ENCODE measurements around the gene TSPAN15.
"Not testable (repeated sequence)": the region's sequence is repeated elsewhere in the genome, so short reads cannot be mapped to it uniquely, and the experiment has no call there.

Gene TSPAN15

GRCh38 chr10:69533658-69534057, 82.4 kb downstream of the TSPAN15 start:
- Histone ChIP-seq H3K4me1 (ENCODE audit: control insufficient read depth in 1 of 2, insufficient read depth in 2 of 2, low read length in 2 of 2) (no peaks in the 10 kb centered on the region), H3K27me3 (ENCODE audit: control insufficient read depth in 1 of 2, insufficient read depth in 2 of 2, low read length in 2 of 2) (no peaks in the 10 kb centered on the region), H3K9me3 (ENCODE audit: control insufficient read depth in 1 of 2, low read length in 2 of 2) (no peaks in the 10 kb centered on the region), H3K27ac (ENCODE audit: low read depth, low read length) (no peak overlapping the region), H3K9ac (ENCODE audit: low read depth in 1 of 2, low read length in 2 of 2) (no peak overlapping the region), H3K4me3 (ENCODE audit: low read depth in 1 of 2, low read length in 2 of 2) (no peak overlapping the region), H3K36me3 (ENCODE audit: control insufficient read depth in 1 of 2, insufficient read depth in 2 of 2, low read length in 2 of 2) (no peaks in the 10 kb centered on the region)

- not testable (repeated sequence) for H3K36me3 ChIP-seq (ENCODE audit: control insufficient read depth in 1 of 2, insufficient read depth in 2 of 2, low read length in 2 of 2); H3K27ac ChIP-seq (ENCODE audit: low read depth, low read length); H3K9ac ChIP-seq (ENCODE audit: low read depth in 1 of 2, low read length in 2 of 2); H3K9me3 ChIP-seq (ENCODE audit: control insufficient read depth in 1 of 2, low read length in 2 of 2); H3K4me1 ChIP-seq (ENCODE audit: control insufficient read depth in 1 of 2, insufficient read depth in 2 of 2, low read length in 2 of 2); H3K4me3 ChIP-seq (ENCODE audit: low read depth in 1 of 2, low read length in 2 of 2); H3K27me3 ChIP-seq (ENCODE audit: control insufficient read depth in 1 of 2, insufficient read depth in 2 of 2, low read length in 2 of 2)
Measured at GRCh38 chr10:69536521-69536920, 85.3 kb downstream of the TSPAN15 start.

DNA sequence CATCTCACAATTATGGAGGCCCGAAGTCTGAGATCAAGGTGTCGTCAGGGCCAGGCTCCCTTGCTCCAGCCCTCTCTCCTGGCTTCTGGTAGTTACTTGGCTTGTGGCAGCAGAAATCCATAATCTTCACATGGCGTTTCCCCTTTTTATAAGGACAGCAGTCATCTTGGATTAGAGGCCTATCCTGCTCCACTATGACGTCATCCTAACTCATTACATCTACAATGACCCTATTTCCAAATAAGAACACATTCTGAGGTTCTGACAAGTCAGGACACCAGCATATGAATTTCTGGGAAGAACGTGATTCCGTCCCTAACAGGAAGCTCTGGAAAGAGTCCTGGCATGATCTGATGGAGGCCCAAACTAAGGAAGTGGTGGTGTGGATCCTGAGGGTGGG, 86.2 kb downstream of the TSPAN15 start:
- Histone ChIP-seq H3K36me3 (ENCODE audit: control insufficient read depth in 1 of 2, insufficient read depth in 2 of 2, low read length in 2 of 2) (no peaks in the 10 kb centered on the region), H3K4me1 (ENCODE audit: control insufficient read depth in 1 of 2, insufficient read depth in 2 of 2, low read length in 2 of 2) (no peaks in the 10 kb centered on the region), H3K27ac (ENCODE audit: low read depth, low read length) (no peak overlapping the region)

GRCh38 chr10:69538461-69538860, 87.2 kb downstream of the TSPAN15 start:
- Histone ChIP-seq H3K27ac (ENCODE audit: low read depth, low read length) (no peak overlapping the region), H3K4me1 (ENCODE audit: control insufficient read depth in 1 of 2, insufficient read depth in 2 of 2, low read length in 2 of 2) (no peaks in the 10 kb centered on the region), H3K9me3 (ENCODE audit: control insufficient read depth in 1 of 2, low read length in 2 of 2) (peaks cover 6 to 9% of the 10 kb centered on the region in 2 donors), H3K36me3 (ENCODE audit: control insufficient read depth in 1 of 2, insufficient read depth in 2 of 2, low read length in 2 of 2) (no peaks in the 10 kb centered on the region), H3K9ac (ENCODE audit: low read depth in 1 of 2, low read length in 2 of 2) (no peak overlapping the region), H3K4me3 (ENCODE audit: low read depth in 1 of 2, low read length in 2 of 2) (no peak overlapping the region), H3K27me3 (ENCODE audit: control insufficient read depth in 1 of 2, insufficient read depth in 2 of 2, low read length in 2 of 2) (no peaks in the 10 kb centered on the region)

More for the DNA sequence above, 86.2 kb downstream of the TSPAN15 start:
- Histone ChIP-seq H3K9ac (ENCODE audit: low read depth in 1 of 2, low read length in 2 of 2) (no peak overlapping the region), H3K4me3 (ENCODE audit: low read depth in 1 of 2, low read length in 2 of 2) (no peak overlapping the region), H3K9me3 (ENCODE audit: control insufficient read depth in 1 of 2, low read length in 2 of 2) (peaks cover 6 to 9% of the 10 kb centered on the region in 2 donors), H3K27me3 (ENCODE audit: control insufficient read depth in 1 of 2, insufficient read depth in 2 of 2, low read length in 2 of 2) (no peaks in the 10 kb centered on the region)

DNA sequence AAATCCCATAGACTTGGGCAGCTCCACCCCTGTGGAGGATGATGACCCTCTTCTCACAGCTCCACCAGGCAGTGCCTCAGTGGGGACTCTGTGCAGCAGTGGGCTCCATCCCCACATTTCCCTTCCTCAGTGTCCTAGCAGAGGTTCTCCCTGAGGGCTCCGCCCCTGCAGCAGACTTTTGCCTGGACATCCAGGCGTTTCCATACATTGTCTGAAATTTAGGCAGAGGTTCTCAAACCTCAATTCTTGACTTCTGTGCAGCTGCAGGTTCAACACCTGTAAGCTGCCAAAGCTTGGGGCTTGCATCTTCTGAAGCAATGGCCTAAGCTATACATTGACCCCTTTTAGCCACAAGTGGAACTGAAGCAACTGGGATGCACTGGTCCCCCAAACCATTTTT, 90.2 kb downstream of the TSPAN15 start:
- H3K9me3 ChIP-seq (ENCODE audit: control insufficient read depth in 1 of 2, low read length in 2 of 2) = peaks cover 6 to 9% of the 10 kb centered on the region in 2 donors
- H3K36me3 ChIP-seq (ENCODE audit: control insufficient read depth in 1 of 2, insufficient read depth in 2 of 2, low read length in 2 of 2) = no peaks in the 10 kb centered on the region
- no peak overlapping the region for H3K27ac ChIP-seq (ENCODE audit: low read depth, low read length)
- no peak overlapping the region for H3K4me3 ChIP-seq (ENCODE audit: low read depth in 1 of 2, low read length in 2 of 2)
- H3K4me1 ChIP-seq (ENCODE audit: control insufficient read depth in 1 of 2, insufficient read depth in 2 of 2, low read length in 2 of 2) = no peaks in the 10 kb centered on the region
- no peaks in the 10 kb centered on the region for H3K27me3 ChIP-seq (ENCODE audit: control insufficient read depth in 1 of 2, insufficient read depth in 2 of 2, low read length in 2 of 2)
- H3K9ac ChIP-seq (ENCODE audit: low read depth in 1 of 2, low read length in 2 of 2) = no peak overlapping the region

DNA sequence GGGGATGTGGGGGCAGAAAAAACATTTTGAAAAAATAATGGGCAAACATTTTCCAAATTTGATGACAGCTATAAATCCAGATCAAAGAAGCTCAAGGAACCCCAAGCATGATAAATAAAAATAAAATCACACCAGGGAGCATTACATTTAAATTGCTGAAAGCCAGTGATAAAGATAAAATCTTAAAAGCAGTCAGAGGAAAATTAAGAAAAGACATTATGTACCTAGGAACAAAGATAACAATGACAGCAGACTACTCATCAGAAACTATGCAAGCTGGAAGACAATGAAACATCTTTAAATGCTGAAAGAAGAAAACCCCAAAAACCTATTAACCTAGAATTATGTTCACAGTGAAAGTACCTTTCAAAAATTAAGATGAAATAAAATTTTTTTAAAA, 98.7 kb downstream of the TSPAN15 start:
- no peak overlapping the region for H3K27ac ChIP-seq (ENCODE audit: low read depth, low read length)
- H3K27me3 ChIP-seq (ENCODE audit: control insufficient read depth in 1 of 2, insufficient read depth in 2 of 2, low read length in 2 of 2) = peaks cover 0 to 7% of the 10 kb centered on the region in 2 donors
- no peak overlapping the region for H3K4me3 ChIP-seq (ENCODE audit: low read depth in 1 of 2, low read length in 2 of 2)
- H3K9me3 ChIP-seq (ENCODE audit: control insufficient read depth in 1 of 2, low read length in 2 of 2) = peaks cover 19 to 31% of the 10 kb centered on the region in 2 donors
- no peak overlapping the region for H3K9ac ChIP-seq (ENCODE audit: low read depth in 1 of 2, low read length in 2 of 2)
- no peaks in the 10 kb centered on the region for H3K36me3 ChIP-seq (ENCODE audit: control insufficient read depth in 1 of 2, insufficient read depth in 2 of 2, low read length in 2 of 2)
- no peaks in the 10 kb centered on the region for H3K4me1 ChIP-seq (ENCODE audit: control insufficient read depth in 1 of 2, insufficient read depth in 2 of 2, low read length in 2 of 2)

- H3K27ac ChIP-seq (ENCODE audit: low read depth, low read length) = no peak overlapping the region
- H3K4me1 ChIP-seq (ENCODE audit: control insufficient read depth in 1 of 2, insufficient read depth in 2 of 2, low read length in 2 of 2) = no peaks in the 10 kb centered on the region
- H3K27me3 ChIP-seq (ENCODE audit: control insufficient read depth in 1 of 2, insufficient read depth in 2 of 2, low read length in 2 of 2) = peaks cover 0 to 7% of the 10 kb centered on the region in 2 donors
- peaks cover 19 to 31% of the 10 kb centered on the region in 2 donors for H3K9me3 ChIP-seq (ENCODE audit: control insufficient read depth in 1 of 2, low read length in 2 of 2)
- no peaks in the 10 kb centered on the region for H3K36me3 ChIP-seq (ENCODE audit: control insufficient read depth in 1 of 2, insufficient read depth in 2 of 2, low read length in 2 of 2)
- H3K9ac ChIP-seq (ENCODE audit: low read depth in 1 of 2, low read length in 2 of 2) = no peak overlapping the region
- H3K4me3 ChIP-seq (ENCODE audit: low read depth in 1 of 2, low read length in 2 of 2) = no peak overlapping the region
Measured at GRCh38 chr10:69552268-69552667, 101.0 kb downstream of the TSPAN15 start.

GRCh38 chr10:69553328-69553727, 102.1 kb downstream of the TSPAN15 start:
- Histone ChIP-seq H3K36me3 (ENCODE audit: control insufficient read depth in 1 of 2, insufficient read depth in 2 of 2, low read length in 2 of 2) (no peaks in the 10 kb centered on the region), H3K4me3 (ENCODE audit: low read depth in 1 of 2, low read length in 2 of 2) (no peak overlapping the region), H3K4me1 (ENCODE audit: control insufficient read depth in 1 of 2, insufficient read depth in 2 of 2, low read length in 2 of 2) (no peaks in the 10 kb centered on the region), H3K9me3 (ENCODE audit: control insufficient read depth in 1 of 2, low read length in 2 of 2) (peaks cover 19 to 25% of the 10 kb centered on the region in 2 donors), H3K27ac (ENCODE audit: low read depth, low read length) (no peak overlapping the region), H3K9ac (ENCODE audit: low read depth in 1 of 2, low read length in 2 of 2) (no peak overlapping the region), H3K27me3 (ENCODE audit: control insufficient read depth in 1 of 2, insufficient read depth in 2 of 2, low read length in 2 of 2) (peaks cover 0 to 7% of the 10 kb centered on the region in 2 donors)

DNA sequence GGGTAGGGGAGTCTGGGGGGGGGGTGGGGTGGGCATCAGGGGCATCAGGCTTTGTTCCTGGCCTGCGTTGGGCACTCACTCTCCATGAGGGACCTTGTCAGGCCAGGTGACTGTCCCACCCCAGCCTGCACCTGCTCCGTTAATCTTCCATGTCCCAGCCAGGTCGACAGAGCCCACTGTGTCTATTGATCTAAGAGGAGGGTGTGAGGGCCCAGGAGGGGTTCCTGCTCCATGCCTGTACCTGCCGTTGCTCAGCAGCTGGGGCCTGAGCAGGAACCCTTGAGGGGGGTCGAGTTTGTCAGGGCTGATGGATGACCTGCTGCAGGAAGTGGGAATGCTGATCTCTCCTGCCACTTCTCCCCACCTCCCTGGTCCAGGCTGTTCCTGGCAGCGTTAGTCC, 103.3 kb downstream of the TSPAN15 start:
- Histone ChIP-seq H3K9me3 (ENCODE audit: control insufficient read depth in 1 of 2, low read length in 2 of 2) (peaks cover 13 to 15% of the 10 kb centered on the region in 2 donors), H3K9ac (ENCODE audit: low read depth in 1 of 2, low read length in 2 of 2) (no peak overlapping the region), H3K4me1 (ENCODE audit: control insufficient read depth in 1 of 2, insufficient read depth in 2 of 2, low read length in 2 of 2) (no peaks in the 10 kb centered on the region), H3K4me3 (ENCODE audit: low read depth in 1 of 2, low read length in 2 of 2) (no peak overlapping the region), H3K27me3 (ENCODE audit: control insufficient read depth in 1 of 2, insufficient read depth in 2 of 2, low read length in 2 of 2) (peaks cover 0 to 7% of the 10 kb centered on the region in 2 donors), H3K27ac (ENCODE audit: low read depth, low read length) (no peak overlapping the region), H3K36me3 (ENCODE audit: control insufficient read depth in 1 of 2, insufficient read depth in 2 of 2, low read length in 2 of 2) (no peaks in the 10 kb centered on the region)

Measured in duodenal mucosa (tissue), 2 donors.